HT1080 (cell line): Measurements from ENCODE around the gene DACT3. TPM values are rescaled to one million over a fixed set of nuclear protein-coding genes. Genes with fewer than 3 reads are reported as not detected.

Experiments used
- DNase-seq: peaks from one replicate; pipeline ENCODE4 v3.0.0-alpha.2; 2015; ENCODE audit warnings: low read depth
- small RNA-seq: library from RNA; depleted of rRNA; stranded (forward); fragments of <200 nt; gene quantifications from one replicate; pipeline ENCODE3, GENCODE V24; 2014
- total RNA-seq: library from RNA; depleted of rRNA; stranded (reverse); fragments of >200 nt; shearing (Covaris generic); gene quantifications from 2 replicates; pipeline ENCODE4 v1.2.3, GENCODE V29; 2014; rRNA removed

Gene DACT3
- total RNA-seq, 1 experiment from 2014 or later: 1.1 TPM

DNA sequence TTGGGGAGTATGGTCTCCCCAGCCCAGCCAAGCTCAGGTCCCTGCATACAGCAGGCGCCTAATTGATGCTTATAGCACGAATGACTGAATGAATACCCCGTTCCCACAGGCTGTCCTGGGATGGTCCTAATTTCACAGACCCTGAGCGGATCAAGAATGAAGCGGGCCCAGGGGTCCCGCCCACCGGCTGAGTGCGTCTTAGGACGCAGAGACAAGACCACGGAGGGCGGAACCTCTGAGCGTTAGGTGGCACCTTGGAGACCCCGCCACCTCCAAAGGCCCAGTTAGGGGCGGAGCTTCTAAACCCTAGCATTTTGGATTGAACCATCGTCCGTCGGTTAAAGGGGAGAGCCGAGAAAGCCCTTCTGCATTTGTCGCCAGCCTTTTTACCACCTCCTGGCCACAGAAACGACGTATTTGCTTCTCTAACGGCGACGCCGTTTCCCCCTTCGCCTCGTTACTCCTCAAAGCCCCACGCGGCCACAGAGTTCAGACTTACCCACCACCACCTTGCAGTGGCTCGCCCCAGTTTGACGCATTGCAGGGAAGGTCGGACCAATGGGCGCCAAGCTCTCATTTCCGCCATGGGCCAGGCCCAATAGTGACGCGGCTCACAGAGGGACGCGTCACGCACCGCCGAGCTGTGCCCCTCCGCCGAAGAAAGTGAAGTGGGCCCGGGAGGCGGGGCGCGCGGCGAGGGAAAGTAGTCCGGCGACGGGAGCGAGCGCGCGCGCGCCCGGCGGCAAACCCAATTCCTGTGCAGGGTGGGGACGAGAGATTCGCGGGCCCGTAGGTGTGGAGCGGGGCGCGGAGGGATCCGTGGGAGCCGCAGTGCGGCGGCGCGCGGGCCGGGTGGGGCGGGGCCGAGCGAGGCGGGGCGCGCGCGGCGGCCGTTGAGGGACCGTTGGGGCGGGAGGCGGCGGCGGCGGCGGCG is 60.3 kb downstream of the DACT3 start:
- peak; percentile 90 for DNase-seq

DNA sequence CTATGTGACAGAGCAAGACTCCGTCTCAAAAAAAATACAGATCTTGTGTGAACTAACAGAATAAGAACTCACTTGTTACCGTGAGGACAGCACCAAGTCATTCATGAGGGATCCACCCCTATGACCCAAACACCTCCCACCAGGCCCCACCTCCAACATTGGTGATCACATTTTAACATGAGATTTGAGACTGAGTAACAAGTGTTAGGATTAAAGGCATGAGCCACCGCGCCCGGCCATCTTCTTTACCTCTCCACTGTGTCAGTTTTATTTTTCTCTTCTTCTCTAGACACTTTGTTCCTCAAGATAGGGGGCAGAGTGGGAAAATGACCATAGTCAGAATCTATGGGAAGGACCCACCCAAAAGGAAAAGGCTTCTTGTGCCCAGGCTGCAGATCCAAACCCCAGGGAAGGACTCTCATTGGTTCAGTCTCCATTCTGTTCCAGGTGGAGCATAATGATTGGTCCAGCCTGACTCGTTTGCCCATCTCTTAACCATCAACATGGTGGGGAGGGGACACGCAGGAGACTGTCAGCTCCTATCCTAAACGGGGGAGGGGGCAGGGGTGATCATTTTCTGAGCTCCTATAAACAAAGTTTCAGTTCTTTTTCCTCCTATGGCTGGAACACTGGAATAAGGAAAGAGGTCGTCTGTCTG is 61.1 kb downstream of the DACT3 start:
- DNase-seq: peak; percentile 14

DNA sequence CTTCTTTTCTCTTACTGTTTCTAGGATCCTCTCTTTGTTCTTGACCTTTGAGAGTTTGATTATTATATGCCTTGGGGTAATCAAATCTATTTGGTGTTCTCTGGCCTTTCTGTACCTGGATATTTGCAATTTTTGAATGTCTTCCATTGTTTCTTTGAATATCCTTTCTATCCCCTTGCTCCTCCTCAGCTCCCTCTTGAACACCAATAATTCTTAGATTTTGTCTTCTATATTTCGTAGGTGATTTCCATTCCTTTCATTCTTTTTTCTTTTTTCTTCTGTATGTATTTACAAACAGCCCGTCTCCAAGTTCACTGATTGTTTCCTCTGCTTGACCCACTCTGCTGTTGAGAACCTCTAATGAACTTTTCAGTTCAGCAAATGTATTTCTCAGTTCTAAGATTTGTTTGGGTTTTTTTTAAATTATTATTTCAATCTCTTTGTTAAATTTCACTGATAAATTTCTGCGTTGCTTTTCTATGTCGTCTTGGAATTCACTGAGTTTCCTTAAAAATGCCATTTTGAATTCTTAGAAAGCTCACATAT is 62.5 kb downstream of the DACT3 start:
- no peak for DNase-seq

Small RNA genes lying within 50 kb of the gene (small RNA-seq; reads per million reads assigned to genes)
- gene MIR320E: not detected
- gene RN7SL364P: 0.80 reads per million, percentile 69 among the genes with 10 or more reads in this experiment

Other genes starting within 250 kb of the DACT3 start
- gene CCDC8, start 247.6 kb downstream of the DACT3 start, total RNA-seq: not detected in 2 replicates
- gene PNMA8C, start 232.2 kb downstream of the DACT3 start, total RNA-seq: not detected in 2 replicates
- not detected in 2 replicates for gene PNMA8A, start 189.6 kb downstream of the DACT3 start, total RNA-seq
- gene PNMA8B, start 165.3 kb downstream of the DACT3 start, total RNA-seq: not detected in 2 replicates
- 173 and 213 TPM in 2 replicates for gene CALM3, start 59.9 kb downstream of the DACT3 start, total RNA-seq
- gene PTGIR, start 36.1 kb downstream of the DACT3 start, total RNA-seq: 1.7 and 1.8 TPM in 2 replicates
- gene GNG8, start 25.0 kb downstream of the DACT3 start, total RNA-seq: not detected in 2 replicates
- 13.3 and 19.1 TPM in 2 replicates for gene PRKD2, start 55.9 kb upstream of the DACT3 start, total RNA-seq
- gene FKRP, start 84.9 kb upstream of the DACT3 start, total RNA-seq: 20.2 and 21.7 TPM in 2 replicates
- gene STRN4, start 85.3 kb upstream of the DACT3 start, total RNA-seq: 77.2 and 89.3 TPM in 2 replicates
- 215 and 227 TPM in 2 replicates for gene SLC1A5, start 127.4 kb upstream of the DACT3 start, total RNA-seq
- gene AP2S1, start 189.7 kb upstream of the DACT3 start, total RNA-seq: 874 and 885 TPM in 2 replicates
- 18.8 and 23.3 TPM in 2 replicates for gene ARHGAP35, start 199.8 kb upstream of the DACT3 start, total RNA-seq